ENCODE results near the gene RPH3AL. TPM values are rescaled to one million over a fixed set of nuclear protein-coding genes. Genes with fewer than 3 reads are reported as not detected.

The RPH3AL gene
- total and polyA plus RNA-seq, 2 of the 8 experiments (the other 6 are each of a cell fraction or from before 2014, with no cell fraction given) = 5.6 to 5.8 TPM

GRCh38 chr17:231966-232807 lies 120.4 kb downstream of the RPH3AL start:
- 89% methylated on average over 24 of the region's 24 CpGs; no CpG with 5 or more reads in 1 of the 2 experiments for WGBS, 2 experiments (ENCODE audit: extremely low coverage in 1 of 2, insufficient coverage in 1 of 2, insufficient read length in 1 of 2, insufficient replicate concordance in 2 of 2, low coverage in 1 of 2, low lambda C conversion rate in 2 of 2, missing lambda C conversion rate in 1 of 2)
- Histone ChIP-seq H2BK15ac (ENCODE audit: low read length) (no peak overlapping the region), H2BK12ac (ENCODE audit: low read depth, low read length) (no peak overlapping the region), H2BK5ac (ENCODE audit: low read depth, low read length) (no peak overlapping the region), H3K4me2 (ENCODE audit: insufficient read depth in 1 of 2, low read depth in 2 of 2, low read length in 2 of 2) (no peak overlapping the region), H3K23me2 (ENCODE audit: low read depth, low read length) (no peaks in the 10 kb centered on the region), H3K79me2 (ENCODE audit: control insufficient read depth in 1 of 2, insufficient read depth in 2 of 2, low read length in 2 of 2) (no peaks in the 10 kb centered on the region), H3K23ac (ENCODE audit: insufficient read length) (no peak overlapping the region), H2AFZ (ENCODE audit: low read length) (no peak overlapping the region), H4K20me1 (replicated peaks in 1 of 2; ENCODE audit: control insufficient read depth in 1 of 2, insufficient read depth in 2 of 2, low read length in 2 of 2) (no peaks in the 10 kb centered on the region), H3K27me3 (replicated peaks in 1 of 4; ENCODE audit: control insufficient read depth in 3 of 4, extremely low read depth in 1 of 4, insufficient read depth in 3 of 4, low read length in 3 of 4) (no peaks in the 10 kb centered on the region), H3K9ac (replicated peaks in 1 of 4; ENCODE audit: extremely low read depth in 1 of 4, low read depth in 3 of 4, low read length in 3 of 4) (no peak overlapping the region), H3K4ac (replicated peaks; ENCODE audit: insufficient read length, low read depth, low read length) (no peak overlapping the region), H4K8ac (ENCODE audit: extremely low read depth, insufficient read depth, low read length) (peak overlapping the region; percentile 35; the same call in 1 of the 2 replicates), H3K14ac (ENCODE audit: insufficient read length) (no peak overlapping the region), H3K36me3 (ENCODE audit: control insufficient read depth in 2 of 4, insufficient read depth in 4 of 4, low read length in 3 of 4) (no peaks in the 10 kb centered on the region), H2BK20ac (ENCODE audit: low read length) (no peak overlapping the region), H4K5ac (ENCODE audit: insufficient read length, low read depth, low read length) (no peak overlapping the region), H2BK120ac (replicated peaks; ENCODE audit: low read depth, low read length) (no peak overlapping the region), H3K9me3 (ENCODE audit: insufficient read depth in 2 of 2, low read depth in 1 of 2, low read length in 1 of 2) (no peaks in the 10 kb centered on the region), H3K27ac (ENCODE audit: low read depth, low read length) (no peak overlapping the region), H3K4me3 (ENCODE audit: extremely low read depth in 1 of 4, insufficient read depth in 2 of 4, low read depth in 3 of 4, low read length in 4 of 4) (no peak overlapping the region), H2AK5ac (ENCODE audit: low read depth, low read length) (no peak overlapping the region), H3K4me1 (replicated peaks in 1 of 4; ENCODE audit: control insufficient read depth in 3 of 4, insufficient read depth in 4 of 4, low read length in 3 of 4) (peaks cover 0 to 26% (median 5%) of the 10 kb centered on the region in 4 experiments; a peak in 5 of 7 replicates), H3K18ac (ENCODE audit: extremely low read depth, low read length) (no peak overlapping the region), H3K56ac (replicated peaks; ENCODE audit: insufficient read length, low read depth, low read length) (no peak overlapping the region), H3K79me1 (ENCODE audit: low read depth, low read length) (no peaks in the 10 kb centered on the region), H4K91ac (replicated peaks; ENCODE audit: insufficient read length, low read length) (no peak overlapping the region)
- FAIRE-seq (no peak), DNase-seq (ENCODE audit: low read depth in 1 of 2, low spot score in 2 of 2) (peak in 1 of 2 experiments; percentile 29)
- POLR2A ChIA-PET (ENCODE audit: partially characterized antibody) = no interaction called here
- CTCF ChIA-PET (ENCODE audit: partially characterized antibody) = interaction anchor here (0.6 to 2.9 kb wide), 9 partner anchors 9 to 174 kb away, joined by 3 to 11 read pairs (median 4); no protein-coding TSS in a partner anchor
- TF ChIP-seq RAD21 (IDR thresholded peaks at IDR 0.05 in 1 of 2, conservative IDR thresholded peaks at IDR 0.05 in 1 of 2; ENCODE audit: low read depth in 2 of 2, low read length in 2 of 2) = no peak
- TF ChIP-seq EGR1 (IDR thresholded peaks at IDR 0.05; ENCODE audit: borderline replicate concordance, low read depth, low read length) = no peak
- TF ChIP-seq MAFK (IDR thresholded peaks at IDR 0.05; ENCODE audit: low read depth, low read length) = no peak
- TF ChIP-seq SP1 (IDR thresholded peaks at IDR 0.05; ENCODE audit: low read depth, low read length) = no peak
- no peak for TF ChIP-seq CBX5 (IDR thresholded peaks at IDR 0.05; ENCODE audit: low read depth, low read length)
- TF ChIP-seq POLR2A (IDR thresholded peaks at IDR 0.05; ENCODE audit: control extremely low read depth in 1 of 2, low read depth in 2 of 2, low read length in 2 of 2) = no peak
- no peak for TF ChIP-seq EP300 (IDR thresholded peaks at IDR 0.05; ENCODE audit: borderline replicate concordance in 1 of 2, low read depth in 2 of 2, low read length in 2 of 2)
- TF ChIP-seq CTBP2 (IDR thresholded peaks at IDR 0.05; ENCODE audit: borderline replicate concordance, insufficient read depth, insufficient read length, low read length) = no peak
- no peak for TF ChIP-seq POLR2AphosphoS5 (IDR thresholded peaks at IDR 0.05; ENCODE audit: low read depth, low read length)
- no peak for TF ChIP-seq TAF7 (optimal IDR thresholded peaks at IDR 0.05; ENCODE audit: borderline replicate concordance, low read depth, low read length)
- TF ChIP-seq SIX5 (IDR thresholded peaks at IDR 0.05; ENCODE audit: low read depth, low read length) = no peak
- no peak for TF ChIP-seq CBX8 (IDR thresholded peaks at IDR 0.05; ENCODE audit: borderline replicate concordance, low read depth, low read length)
- TF ChIP-seq SRF (IDR thresholded peaks at IDR 0.05; ENCODE audit: low read depth, low read length) = no peak

Measured in H1 (cell line).